GM21737 (cell line): ENCODE data around the gene MAGEC3.
"Not testable (repeated sequence)": the region's sequence is repeated elsewhere in the genome, so short reads cannot be mapped to it uniquely, and the experiment has no call there.

Experiments used
- ATAC-seq: cut with Tn5 transposase; IDR thresholded peaks from one replicate; pipeline ENCODE4 v1.9.1; 2021; ENCODE audit warnings: mild to moderate bottlenecking, moderate library complexity; ENCODE audit not compliant: unreplicated experiment

Gene MAGEC3, protein sequence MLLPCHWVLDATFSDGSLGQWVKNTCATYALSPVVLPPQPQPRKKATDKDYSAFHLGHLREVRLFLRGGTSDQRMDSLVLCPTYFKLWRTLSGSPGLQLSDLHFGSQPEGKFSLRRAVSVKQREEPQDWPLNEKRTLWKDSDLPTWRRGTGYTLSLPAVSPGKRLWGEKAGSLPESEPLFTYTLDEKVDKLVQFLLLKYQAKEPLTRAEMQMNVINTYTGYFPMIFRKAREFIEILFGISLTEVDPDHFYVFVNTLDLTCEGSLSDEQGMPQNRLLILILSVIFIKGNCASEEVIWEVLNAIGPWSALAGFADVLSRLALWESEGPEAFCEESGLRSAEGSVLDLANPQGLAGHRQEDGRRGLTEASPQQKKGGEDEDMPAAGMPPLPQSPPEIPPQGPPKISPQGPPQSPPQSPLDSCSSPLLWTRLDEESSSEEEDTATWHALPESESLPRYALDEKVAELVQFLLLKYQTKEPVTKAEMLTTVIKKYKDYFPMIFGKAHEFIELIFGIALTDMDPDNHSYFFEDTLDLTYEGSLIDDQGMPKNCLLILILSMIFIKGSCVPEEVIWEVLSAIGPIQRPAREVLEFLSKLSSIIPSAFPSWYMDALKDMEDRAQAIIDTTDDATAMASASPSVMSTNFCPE

DNA sequence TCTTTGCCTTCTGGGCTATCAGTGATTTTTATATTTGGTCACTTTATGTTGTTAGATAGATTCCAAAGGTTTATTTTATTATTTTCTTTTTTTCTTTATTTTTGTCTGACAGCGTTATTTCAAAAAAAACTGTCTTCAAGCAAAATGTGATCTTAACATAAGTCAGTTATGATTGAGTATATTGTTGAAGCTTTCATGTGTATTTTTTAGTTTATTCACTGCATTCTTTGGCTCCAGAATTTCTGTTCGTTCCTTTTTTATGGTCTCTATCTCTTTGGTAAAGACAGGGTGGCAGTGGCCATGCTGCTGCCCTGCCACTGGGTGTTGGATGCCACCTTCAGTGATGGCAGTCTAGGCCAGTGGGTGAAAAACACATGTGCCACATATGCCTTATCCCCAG, at the start of gene MAGEC3:
Gene MAGEC3 (plus strand): TSS at position 301 of the 400 bp plus-strand sequence. CDS start 0 bp downstream, at position 301.
- ATAC-seq, result no peak

DNA sequence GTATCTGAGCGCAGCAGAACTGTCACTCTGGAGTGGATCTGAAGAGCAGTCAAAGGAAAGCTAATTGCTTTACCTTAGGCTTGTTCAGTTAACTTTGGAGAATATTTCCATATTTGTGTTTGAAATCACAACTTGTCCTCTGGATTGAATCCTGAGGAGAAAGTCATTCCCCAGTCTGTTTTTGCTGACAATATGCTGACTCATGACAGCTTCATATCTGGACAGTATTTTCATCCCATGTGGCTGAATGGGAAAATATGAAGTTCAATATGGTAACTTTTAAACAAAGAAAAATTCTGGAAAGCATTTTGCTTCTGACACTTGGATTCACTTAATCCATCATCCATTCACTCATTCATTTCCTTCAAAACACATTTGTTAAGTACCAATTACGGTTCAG, 46.3 kb upstream of the MAGEC3 start:
- ATAC-seq, result no peak

DNA sequence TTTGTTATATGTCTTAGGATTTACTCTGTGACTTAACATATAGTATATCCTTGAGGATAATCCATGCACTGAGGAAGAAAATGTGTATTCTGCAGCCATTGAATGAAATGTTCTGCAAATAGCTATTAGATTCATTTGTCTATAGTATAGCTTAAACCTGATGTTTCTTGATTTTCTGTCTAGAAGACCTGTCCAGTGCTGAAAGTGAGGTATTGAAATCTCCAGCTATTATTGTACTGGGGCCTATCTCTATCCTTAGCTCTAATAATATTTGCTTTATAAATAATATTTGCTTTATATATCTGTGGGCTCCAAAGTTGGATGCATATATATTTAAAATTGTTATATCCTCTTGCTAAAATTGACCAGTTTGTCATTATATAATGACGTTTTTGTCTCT, 26.7 kb upstream of the MAGEC3 start:
- no peak for ATAC-seq

DNA sequence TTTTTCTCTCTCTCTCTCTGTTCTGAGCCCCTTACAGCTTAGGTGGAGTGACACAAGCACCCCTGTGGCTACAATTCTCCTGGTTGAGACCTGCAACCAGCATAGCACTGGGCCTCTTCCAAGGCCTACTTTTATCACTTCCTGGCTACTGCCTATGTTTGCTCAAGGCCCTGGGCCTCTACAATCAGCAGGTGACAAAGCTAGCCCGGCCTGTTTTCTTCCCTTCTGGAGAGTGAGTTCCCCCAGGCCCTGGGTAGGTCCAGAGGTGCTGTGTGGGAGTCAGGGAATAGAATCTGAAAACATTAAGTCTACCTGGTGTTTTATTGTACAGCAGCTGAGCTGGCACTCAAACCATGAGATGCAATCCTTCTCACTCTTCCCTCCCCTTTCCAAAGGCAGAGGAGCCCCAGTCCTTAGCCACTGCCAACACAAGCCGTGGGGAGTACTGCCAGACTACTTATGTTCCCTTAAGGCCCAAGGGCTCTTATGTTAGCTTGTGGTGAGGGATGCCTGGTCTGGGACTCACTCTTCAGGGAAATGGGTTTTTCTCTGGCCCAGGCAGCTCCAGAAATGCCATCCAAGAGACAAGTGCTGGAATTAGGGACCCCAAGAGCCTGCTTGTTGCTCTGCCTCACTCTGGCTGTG, 23.8 kb upstream of the MAGEC3 start:
- ATAC-seq, result no peak

DNA sequence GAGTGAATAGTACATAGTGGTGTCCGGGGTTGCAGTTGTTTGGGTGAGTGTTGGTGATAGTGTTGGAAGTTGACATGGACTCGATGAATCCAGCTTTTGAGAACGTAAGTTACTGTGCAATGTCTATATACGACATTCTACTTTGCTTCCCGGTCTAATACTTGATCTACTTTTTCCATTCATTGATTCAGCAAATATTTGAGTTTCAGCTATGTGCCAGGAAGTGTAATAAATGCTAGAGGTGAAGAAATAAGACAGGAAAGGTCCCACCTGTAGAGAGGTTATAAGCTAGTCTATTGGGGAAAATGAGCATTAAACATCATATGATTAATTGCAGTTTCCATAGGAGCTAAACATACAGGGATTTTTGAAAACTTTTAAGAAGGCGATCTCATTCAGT, 22.2 kb upstream of the MAGEC3 start:
- ATAC-seq, result no peak

DNA sequence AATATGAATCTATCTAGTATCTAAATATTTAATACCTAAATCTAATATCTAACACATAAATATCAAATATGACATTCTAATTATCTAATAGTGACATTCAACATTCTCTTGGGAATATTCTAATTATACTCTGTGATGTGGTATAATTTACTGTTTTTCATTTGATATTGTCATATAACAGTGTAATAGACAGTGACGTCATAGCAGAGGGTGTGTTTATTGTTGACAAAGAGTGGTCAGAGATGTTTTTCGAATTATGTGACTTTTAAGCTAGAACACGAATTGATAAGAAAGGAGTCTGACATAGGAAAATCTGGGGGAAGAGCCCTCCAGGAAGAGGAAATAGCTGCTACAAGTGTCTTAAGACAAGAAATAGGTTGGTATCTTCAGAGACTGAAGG, 5.9 kb upstream of the MAGEC3 start:
- no peak for ATAC-seq

DNA sequence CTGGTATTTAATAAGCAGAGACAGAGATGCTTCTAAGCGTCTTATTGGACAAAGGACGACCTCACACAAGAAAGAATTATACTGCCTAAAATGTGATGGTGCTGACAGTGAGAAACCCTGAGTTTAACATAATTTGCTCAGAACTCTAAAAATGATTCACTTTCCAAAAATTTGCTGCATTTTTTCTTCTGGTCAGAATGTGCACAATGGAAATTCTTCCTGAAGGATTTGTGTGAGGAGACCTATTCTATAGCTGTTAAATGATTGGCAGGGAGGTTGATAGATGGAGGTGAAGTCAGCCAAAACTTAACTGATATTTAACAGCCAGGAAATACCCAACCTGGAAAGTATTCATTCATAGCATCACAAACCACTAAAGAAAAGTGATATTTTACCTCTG, 1.7 kb downstream of the MAGEC3 start:
- ATAC-seq, result no peak

DNA sequence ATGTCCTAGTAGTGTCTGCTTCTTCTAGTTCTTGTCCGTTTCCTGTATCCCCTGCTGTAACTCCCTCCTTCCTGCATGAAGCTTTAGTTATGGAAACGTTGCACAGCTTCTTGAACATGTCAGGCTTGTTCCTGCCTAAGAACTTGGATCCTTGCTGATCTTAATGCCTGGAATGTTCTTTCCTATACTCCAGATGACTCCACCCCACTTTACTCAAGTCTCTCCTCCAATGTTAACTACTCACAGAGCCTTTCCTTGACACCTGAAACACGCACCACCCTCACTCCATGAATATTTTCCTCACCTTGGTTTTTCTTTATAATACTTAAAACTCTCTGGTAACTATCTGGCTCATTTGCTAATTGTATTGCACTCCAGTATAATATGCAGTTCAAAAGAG, 19.4 kb downstream of the MAGEC3 start:
- ATAC-seq, result no peak

DNA sequence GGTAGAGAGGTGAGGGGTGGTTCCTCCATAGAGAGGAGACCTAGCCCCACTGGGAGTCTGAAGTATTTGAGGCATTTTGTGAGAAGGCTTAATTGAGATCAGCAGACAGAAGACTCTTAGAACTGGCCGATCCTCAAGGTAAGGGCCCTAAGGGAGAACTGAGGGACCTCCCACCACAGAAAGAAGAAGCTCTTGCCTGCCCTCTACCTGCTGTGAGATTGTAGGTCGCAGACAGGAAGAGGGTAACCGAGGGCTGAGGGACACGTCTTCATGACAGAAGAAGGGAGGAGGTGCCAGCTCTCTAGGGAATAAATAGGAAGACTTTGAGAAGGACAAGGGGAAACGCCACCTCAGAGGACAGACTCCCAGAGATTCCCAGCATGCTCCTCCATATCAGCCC, 41.5 kb downstream of the MAGEC3 start:
- ATAC-seq, result no peak

DNA sequence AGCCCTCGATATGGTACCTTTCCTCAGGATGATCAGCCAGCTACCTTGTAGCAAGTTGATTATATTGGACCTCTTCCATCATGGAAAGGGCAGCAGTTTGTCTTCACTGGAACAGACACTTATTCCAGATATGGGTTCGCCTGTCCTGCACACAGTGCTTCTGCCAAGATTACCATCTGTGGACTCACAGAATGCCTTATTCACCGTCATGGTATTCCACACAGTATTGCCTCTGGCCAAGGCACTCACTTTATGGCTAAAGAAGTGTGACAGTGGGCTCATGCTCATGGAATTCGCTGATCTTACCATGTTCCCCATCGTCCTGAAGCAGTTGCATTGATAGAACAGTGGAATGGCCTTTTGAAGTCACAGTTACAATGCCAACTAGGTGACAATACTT, 50.7 kb downstream of the MAGEC3 start:
- ATAC-seq, result not testable (repeated sequence)

DNA sequence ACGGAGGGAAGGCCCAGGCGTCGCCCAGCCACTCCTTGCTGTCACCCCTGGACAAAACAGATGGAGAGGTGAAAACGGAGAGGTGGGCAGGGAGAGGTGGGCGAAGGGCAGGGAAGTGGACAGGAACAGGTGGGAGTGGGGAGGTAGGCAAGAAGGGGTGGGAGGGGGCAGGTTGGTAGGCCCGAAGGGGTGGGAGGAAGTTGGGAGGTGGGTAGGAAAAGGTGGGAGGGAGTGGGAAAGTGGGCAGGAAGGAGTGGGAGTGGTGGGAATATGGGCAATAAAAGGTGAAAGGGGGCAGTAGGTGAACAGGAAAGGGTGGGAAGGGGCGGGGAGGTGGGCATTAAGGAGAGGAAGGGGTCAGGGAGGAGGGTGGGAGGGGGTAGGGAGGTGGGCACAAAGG, 56.6 kb downstream of the MAGEC3 start:
- no peak for ATAC-seq

DNA sequence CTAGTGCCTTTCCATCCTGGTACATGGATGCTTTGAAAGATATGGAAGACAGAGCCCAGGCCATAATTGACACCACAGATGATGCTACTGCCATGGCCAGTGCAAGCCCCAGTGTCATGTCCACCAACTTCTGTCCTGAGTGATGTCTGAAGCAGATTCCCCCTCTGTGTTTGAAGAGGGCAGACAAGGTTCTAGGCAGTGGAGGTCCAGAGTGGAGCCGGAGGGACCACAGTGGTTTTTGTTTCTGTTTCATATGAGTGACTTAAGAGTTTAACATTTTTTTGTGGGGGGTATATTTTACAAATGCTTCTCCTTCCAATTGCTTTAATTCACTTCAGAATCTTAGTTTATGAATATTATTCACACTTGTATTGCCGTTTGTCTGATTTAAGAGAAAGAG, 59.6 kb downstream of the MAGEC3 start:
- ATAC-seq, result no peak

DNA sequence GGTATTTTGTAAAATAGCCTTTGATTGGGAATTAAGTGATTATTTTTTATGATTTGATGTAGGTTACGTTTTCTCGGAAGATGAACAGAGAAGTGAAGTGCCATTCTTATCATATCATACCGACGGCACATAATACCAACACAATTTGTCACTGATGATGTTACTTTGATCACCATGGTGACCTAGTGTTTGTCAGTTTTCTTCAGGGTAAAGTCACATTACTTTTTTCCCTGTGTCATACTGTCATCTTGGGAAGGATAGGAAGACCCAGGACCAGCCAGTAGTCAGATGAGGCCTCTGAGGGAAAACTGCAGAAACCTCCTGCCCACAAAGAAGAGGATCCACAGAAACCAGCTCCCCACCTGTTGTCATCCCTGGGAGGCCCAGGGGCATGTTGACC, 64.2 kb downstream of the MAGEC3 start:
- ATAC-seq, result no peak

DNA sequence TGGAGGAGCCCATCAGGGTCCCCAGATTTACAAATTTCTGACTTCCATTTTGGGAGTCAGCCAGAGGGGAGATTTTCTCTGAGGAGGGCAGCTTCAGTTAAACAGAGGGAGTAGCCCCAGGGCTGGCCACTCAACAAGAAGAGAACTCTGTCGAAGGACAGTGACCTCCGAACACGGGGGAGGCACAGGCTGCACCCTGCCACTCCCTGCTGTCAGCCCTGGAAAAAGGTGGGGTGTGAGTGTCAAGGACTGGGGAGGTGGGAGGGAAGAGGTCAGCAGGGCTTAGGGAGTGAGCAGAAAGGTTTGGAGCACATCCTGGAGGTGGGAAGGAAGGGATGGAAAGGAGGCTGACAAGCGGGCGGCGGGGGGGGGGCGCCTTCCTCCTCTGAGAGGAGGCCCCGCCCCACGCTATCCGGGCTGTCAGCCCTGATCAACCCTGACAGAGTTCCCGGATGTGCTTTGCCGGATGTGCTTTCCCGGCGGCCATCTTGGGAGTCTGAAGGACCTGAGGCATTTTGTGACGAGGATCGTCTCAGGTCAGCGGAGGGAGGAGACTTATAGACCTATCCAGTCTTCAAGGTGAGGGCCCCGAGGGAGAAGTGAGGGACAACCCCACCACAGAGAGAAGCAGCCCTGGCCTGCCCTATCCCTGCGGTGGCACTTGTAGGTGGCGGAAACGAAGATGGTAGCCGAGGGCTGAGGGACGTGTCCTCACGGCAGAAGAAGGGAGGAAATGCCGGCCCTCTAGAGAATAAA, 65.5 kb downstream of the MAGEC3 start, which contains the start of gene MAGEC1:
Gene MAGEC1 (plus strand): TSS at position 495 of the 756 bp plus-strand sequence. CDS start 1,179 bp downstream, outside the sequence.
- ATAC-seq, result no peak

DNA sequence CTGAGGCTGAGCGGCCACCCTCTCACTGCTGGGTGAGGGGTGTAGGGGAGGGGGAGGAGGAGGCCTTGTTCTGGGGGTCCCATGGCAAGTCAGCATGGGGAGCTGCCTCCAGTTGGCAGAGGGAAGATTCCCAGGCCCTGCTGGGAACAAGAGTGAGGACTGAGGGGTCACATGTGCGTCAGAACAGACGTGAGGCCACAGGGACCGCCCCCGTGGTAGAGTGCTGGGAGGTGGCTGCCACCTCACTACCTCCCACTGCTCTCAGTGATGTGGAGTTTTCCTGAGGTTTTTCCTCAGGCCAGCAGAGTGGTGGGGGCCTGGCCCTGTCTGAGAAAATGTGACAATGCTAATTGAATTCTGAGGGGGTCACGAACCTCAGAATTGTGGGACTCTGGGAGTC, 66.1 kb downstream of the MAGEC3 start:
- no peak for ATAC-seq

DNA sequence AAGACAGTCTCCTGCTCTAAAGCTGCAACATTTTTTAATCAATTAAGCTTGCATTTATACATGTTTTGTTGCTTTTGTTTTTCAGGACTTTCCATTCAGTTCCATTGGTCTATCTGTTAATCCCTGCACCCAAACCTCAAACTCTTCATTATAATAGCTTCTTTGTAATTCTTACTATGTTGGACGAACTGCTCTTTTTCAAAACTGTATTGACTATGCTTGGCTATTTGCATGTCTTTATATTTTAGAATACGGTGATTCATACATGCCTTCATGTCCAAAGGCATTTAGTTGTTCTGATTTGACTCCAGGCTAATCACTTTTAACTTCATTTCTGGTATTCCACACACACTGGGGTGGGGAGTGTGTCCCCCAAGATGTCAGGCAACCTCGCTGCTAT, 79.7 kb downstream of the MAGEC3 start:
- ATAC-seq, result no peak

DNA sequence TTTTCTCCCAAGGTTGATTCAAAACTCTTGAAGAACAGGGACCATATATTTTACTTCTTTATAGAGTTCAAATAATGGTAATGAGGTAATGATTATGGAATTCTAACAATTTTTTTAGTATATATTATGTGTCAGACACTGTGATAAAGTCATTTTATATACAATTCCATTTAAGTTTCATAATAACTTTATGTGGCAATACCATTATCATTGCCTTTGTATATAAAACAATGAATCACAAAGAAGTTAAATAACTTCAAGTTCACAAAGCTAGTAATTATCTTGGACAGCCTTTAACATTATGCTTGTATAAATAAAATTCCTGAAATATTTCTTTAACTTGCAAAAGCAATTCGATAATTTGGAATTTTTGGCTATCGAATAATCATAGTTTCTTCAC, 86.2 kb downstream of the MAGEC3 start:
- no peak for ATAC-seq

DNA sequence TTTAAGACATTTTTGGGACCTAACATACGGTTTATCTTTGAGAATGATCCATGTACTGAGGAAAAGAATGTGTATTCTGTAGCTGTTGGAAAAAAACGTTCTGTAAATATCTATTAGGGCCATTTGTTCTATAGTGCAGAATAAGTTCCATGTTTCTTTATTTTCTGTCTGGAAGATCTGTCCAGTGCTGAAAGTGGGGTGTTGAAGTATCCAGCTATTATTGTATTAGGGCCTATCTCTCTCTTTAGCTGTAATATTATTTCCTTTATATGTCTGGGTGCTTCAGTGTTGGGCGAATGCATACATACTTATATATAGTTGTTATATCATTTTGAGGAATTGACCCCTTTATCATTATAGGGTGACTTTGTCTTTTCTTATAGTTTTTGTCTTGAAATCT, 90.3 kb downstream of the MAGEC3 start:
- no peak for ATAC-seq

DNA sequence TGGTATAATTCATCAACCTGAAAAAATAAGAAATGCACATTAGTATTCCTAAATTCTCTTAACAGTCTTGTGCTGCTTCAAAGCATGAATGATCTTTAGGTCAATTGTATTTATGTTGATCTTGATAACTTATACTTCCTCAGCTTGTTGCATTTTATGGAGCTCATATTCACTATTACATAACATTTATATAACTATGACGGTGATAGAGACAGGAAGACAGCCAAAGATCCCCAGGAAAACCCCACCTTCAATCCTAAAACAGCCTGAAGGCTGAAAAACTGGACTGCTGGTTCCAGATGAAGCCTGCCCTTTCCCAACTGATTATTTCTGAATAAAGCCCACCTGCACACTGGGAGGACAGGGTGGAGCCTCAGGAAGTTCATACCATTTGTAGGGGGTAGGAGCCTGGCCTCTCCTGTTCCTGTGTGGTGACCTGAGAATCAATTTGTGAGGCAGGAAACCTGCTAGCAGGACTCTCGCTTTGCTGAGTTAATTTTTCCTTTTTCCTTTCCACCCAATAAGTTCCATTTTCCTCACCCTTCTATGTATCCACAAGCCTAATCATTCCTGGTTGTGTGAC, 96.0 kb downstream of the MAGEC3 start:
- ATAC-seq, result no peak

DNA sequence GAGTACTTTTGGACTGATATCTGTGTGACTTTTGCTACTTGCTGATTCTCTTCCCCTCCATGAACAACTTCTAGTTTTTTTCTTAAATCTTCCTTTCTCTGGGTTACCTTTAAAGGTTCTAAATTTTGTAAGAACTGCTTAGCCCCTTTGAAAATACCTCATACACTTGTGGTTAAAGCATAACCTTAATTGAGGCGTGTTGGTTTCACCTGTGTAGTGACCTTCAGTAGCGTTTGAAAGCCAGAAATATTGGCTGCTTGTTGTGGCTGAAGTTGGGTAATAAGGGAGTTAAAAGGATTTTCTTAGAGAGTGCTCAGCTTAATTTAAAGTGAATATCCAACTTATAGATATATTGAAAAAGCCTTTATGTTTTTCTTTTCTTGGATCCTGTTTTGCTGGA, 97.5 kb downstream of the MAGEC3 start:
- ATAC-seq, result no peak

DNA sequence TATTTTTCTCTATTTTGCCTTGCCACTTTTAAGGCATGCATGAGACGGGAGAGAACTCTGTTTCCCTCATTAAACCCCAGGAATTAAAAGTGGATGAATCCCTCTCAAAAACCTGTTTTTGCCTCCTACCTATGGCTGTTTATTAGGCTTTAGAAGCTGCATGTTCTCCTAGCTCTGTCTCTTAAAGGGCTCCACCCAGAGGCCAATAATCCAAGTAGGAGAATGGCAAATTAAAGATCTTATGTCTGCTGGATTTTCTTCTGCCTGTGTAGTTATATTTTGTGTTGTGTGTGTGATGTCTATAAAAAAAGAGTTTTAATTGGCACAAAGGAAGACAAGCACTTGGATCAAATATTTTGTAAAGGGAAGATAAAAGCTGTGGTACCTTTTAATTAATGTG, 98.0 kb downstream of the MAGEC3 start:
- ATAC-seq, result no peak
